OCI-LY7 (cell line): ENCODE measurements around the gene OPCML. TPM values are rescaled to one million over a fixed set of nuclear protein-coding genes. Genes with fewer than 3 reads are reported as not detected.

Experiments
- BruUV-seq: library from RNA; stranded (reverse); fragments of 400-500 nt; replicated peaks from 2 replicates; lab custom pipeline; 2021; lab: Mats Ljungman, UMichigan
- CTCF ChIA-PET: fragments of 300-600 bp; sonication (Branson Sonifier 250); formaldehyde crosslinking; loops from one replicate; lab custom pipeline; 2022; ENCODE audit warnings: antibody characterized with exemption; ENCODE audit not compliant: unreplicated experiment; lab: Charles Lee
- POLR2A ChIA-PET: fragments of 300-600 bp; sonication (Branson Sonifier 250); formaldehyde crosslinking; loops from one replicate; lab custom pipeline; 2022; ENCODE audit warnings: antibody characterized with exemption; lab: Charles Lee
- DNase-seq: peaks from one replicate; pipeline ENCODE4 v3.0.0-alpha.2; 2015; ENCODE audit warnings: low spot score
- H2AFZ ChIP-seq: fragments of 200-600 bp; sonication (generic), shearing (Covaris generic); 2 replicates; pipeline ENCODE4 v1.6.1; 2014; ENCODE audit warnings: mild to moderate bottlenecking, antibody characterized with exemption, low read length, moderate library complexity
- H3K27ac ChIP-seq: fragments of 200-600 bp; sonication (generic); 2 replicates; pipeline ENCODE4 v1.5.1; 2014; ENCODE audit warnings: mixed run types, low read depth, mild to moderate bottlenecking, moderate library complexity, low read length, inconsistent platforms; ENCODE audit not compliant: poor library complexity, severe bottlenecking
- H3K36me3 ChIP-seq: fragments of 200-600 bp; sonication (generic); 2 replicates; pipeline ENCODE4 v1.6.1; 2014; ENCODE audit warnings: mild to moderate bottlenecking, antibody characterized with exemption, low read length, moderate library complexity, mixed read lengths; ENCODE audit not compliant: insufficient read depth
- H3K4me1 ChIP-seq: fragments of 200-600 bp; sonication (generic); 2 replicates; pipeline ENCODE4 v1.5.1; 2014; ENCODE audit warnings: mild to moderate bottlenecking, low read length; ENCODE audit not compliant: insufficient read depth, poor library complexity, severe bottlenecking
- H3K4me2 ChIP-seq: fragments of 200-600 bp; sonication (generic); 2 replicates; pipeline ENCODE4 v1.6.1; 2014; ENCODE audit warnings: mild to moderate bottlenecking, low read length
- H3K4me3 ChIP-seq: fragments of 200-600 bp; sonication (generic); 2 replicates; pipeline ENCODE4 v1.5.1; 2014; ENCODE audit warnings: mild to moderate bottlenecking, low read depth, low read length; ENCODE audit not compliant: poor library complexity, severe bottlenecking
- H3K79me2 ChIP-seq: fragments of 200-600 bp; sonication (generic); 2 replicates; pipeline ENCODE4 v1.6.1; 2016; ENCODE audit warnings: low read depth, mild to moderate bottlenecking, low read length, moderate library complexity, mixed read lengths; ENCODE audit not compliant: insufficient read depth
- H3K9me2 ChIP-seq: fragments of 200-600 bp; sonication (generic); 2 replicates; pipeline ENCODE4 v1.6.1; 2016; ENCODE audit warnings: mild to moderate bottlenecking, low read length, mixed read lengths; ENCODE audit not compliant: insufficient read depth
- H3K9me3 ChIP-seq: fragments of 200-600 bp; sonication (generic); 2 replicates; pipeline ENCODE4 v1.6.1; 2014; ENCODE audit warnings: mild to moderate bottlenecking, mixed run types, low read length, mixed read lengths
- H4K20me1 ChIP-seq: fragments of 200-600 bp; sonication (generic); 2 replicates; pipeline ENCODE4 v1.6.1; 2014; ENCODE audit warnings: mild to moderate bottlenecking, antibody characterized with exemption, low read length, moderate library complexity, mixed read lengths; ENCODE audit not compliant: insufficient read depth
- CTCF ChIP-seq: fragments of 200-600 bp; sonication (generic); conservative IDR thresholded peaks from 2 replicates; pipeline ENCODE4 v1.5.1; 2014; ENCODE audit warnings: mild to moderate bottlenecking, antibody characterized with exemption, low read length, moderate library complexity, mixed read lengths
- EZH2phosphoT487 ChIP-seq: fragments of 200-600 bp; sonication (generic); IDR thresholded peaks from 2 replicates; pipeline ENCODE4 v1.6.1; 2018; ENCODE audit warnings: low read depth, borderline replicate concordance, mild to moderate bottlenecking, mixed run types, antibody characterized with exemption, low read length, moderate library complexity, mixed read lengths
- intact Hi-C: fragments of 100-400 bp; cut with micrococcal nuclease; formaldehyde crosslinking; loops from one replicate; pipeline ENCODE4 v1.10.0; 2022; ENCODE audit not compliant: unreplicated experiment
- total RNA-seq, 2 experiments: library from RNA; depleted of rRNA in 1 of 2; stranded (reverse); fragments of >200 nt in 1 of 2; shearing (Covaris generic) in 1 of 2; gene quantifications; 2 replicates each; pipeline ENCODE4 v1.2.3, GENCODE V29; 2014 to 2022

The OPCML gene
- total RNA-seq, 2 experiments from 2014 or later, result not detected

- H3K4me3 ChIP-seq, result no peak overlapping the region
- no peaks in the 10 kb centered on the region for H3K79me2 ChIP-seq
- H3K9me3 ChIP-seq, result no peaks in the 10 kb centered on the region
- BruUV-seq, result no TSS peak
- intact Hi-C loops, result no loop called here
- no peaks in the 10 kb centered on the region for H3K36me3 ChIP-seq
- no peaks in the 10 kb centered on the region for H3K4me1 ChIP-seq
- H3K9me2 ChIP-seq, result no peaks in the 10 kb centered on the region
- H2AFZ ChIP-seq, result no peak overlapping the region
- no peak for DNase-seq
- no peaks in the 10 kb centered on the region for H4K20me1 ChIP-seq
- ChIA-PET POLR2A (interaction anchor here (0.6 to 0.9 kb wide), 4 partner anchors 26 to 836 kb away, joined by 3 to 7 read pairs (median 4); no protein-coding TSS in a partner anchor), CTCF (interaction anchor here (0.6 kb wide), 1 partner anchor 1127 kb away, joined by 3 read pairs; no protein-coding TSS in a partner anchor)
- no peak overlapping the region for H3K4me2 ChIP-seq
- no peak overlapping the region for H3K27ac ChIP-seq
- TF ChIP-seq CTCF (no peak), EZH2phosphoT487 (no peak)
These were observed 549.3 kb downstream of the OPCML start for GRCh38 chr11:132982772-132983640.

GRCh38 chr11:132981131-132981956 lies 551.0 kb downstream of the OPCML start:
- no peak overlapping the region for H2AFZ ChIP-seq
- CTCF ChIA-PET, result no interaction called here
- TF ChIP-seq EZH2phosphoT487 (no peak), CTCF (no peak)
- no peak overlapping the region for H3K4me3 ChIP-seq
- H3K4me1 ChIP-seq, result no peaks in the 10 kb centered on the region
- H3K4me2 ChIP-seq, result no peak overlapping the region
- no peaks in the 10 kb centered on the region for H3K79me2 ChIP-seq
- no peak overlapping the region for H3K27ac ChIP-seq
- DNase-seq, result no peak
- BruUV-seq, result no TSS peak
- POLR2A ChIA-PET, result no interaction called here
- no peaks in the 10 kb centered on the region for H4K20me1 ChIP-seq
- no peaks in the 10 kb centered on the region for H3K36me3 ChIP-seq
- no peaks in the 10 kb centered on the region for H3K9me2 ChIP-seq
- no peaks in the 10 kb centered on the region for H3K9me3 ChIP-seq
- intact Hi-C loops, result no loop called here
